Measurements from ENCODE around the gene MYBPC1.

MYBPC1 gene

DNA sequence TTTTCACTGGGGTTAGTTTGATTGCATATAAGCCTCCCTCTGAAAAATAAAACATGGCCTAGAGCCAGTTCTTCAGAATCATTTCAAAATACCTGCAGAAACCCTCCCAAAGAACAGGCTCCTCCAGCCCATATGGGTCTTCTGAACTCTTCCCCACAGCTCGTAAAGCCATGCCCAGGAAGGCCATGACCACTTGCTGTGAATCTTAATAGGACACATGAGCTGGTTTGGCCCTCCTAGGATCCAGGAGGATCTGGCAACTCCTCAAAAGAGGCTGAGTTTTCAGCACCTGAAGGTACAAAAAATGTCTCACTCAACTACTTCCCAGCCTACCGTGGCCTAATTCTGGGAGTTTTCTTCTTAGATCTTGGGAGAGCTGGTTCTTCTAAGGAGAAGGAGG lies 2.4 kb downstream of the MYBPC1 start:
- no peaks in the 10 kb centered on the region for H3K9me2 ChIP-seq (replicated peaks; ENCODE audit: insufficient read depth, low read length)
- H3K79me2 ChIP-seq (ENCODE audit: insufficient read depth, low read length), result no peaks in the 10 kb centered on the region
- no peaks in the 10 kb centered on the region for H3F3A ChIP-seq (ENCODE audit: insufficient read depth)
- TF ChIP-seq, protein P1, sequence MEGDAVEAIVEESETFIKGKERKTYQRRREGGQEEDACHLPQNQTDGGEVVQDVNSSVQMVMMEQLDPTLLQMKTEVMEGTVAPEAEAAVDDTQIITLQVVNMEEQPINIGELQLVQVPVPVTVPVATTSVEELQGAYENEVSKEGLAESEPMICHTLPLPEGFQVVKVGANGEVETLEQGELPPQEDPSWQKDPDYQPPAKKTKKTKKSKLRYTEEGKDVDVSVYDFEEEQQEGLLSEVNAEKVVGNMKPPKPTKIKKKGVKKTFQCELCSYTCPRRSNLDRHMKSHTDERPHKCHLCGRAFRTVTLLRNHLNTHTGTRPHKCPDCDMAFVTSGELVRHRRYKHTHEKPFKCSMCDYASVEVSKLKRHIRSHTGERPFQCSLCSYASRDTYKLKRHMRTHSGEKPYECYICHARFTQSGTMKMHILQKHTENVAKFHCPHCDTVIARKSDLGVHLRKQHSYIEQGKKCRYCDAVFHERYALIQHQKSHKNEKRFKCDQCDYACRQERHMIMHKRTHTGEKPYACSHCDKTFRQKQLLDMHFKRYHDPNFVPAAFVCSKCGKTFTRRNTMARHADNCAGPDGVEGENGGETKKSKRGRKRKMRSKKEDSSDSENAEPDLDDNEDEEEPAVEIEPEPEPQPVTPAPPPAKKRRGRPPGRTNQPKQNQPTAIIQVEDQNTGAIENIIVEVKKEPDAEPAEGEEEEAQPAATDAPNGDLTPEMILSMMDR (IDR thresholded peaks at IDR 0.05; ENCODE audit: insufficient read depth, low read length, poor library complexity, severe bottlenecking), result no peak
- TF ChIP-seq EZH2phosphoT487 (conservative IDR thresholded peaks at IDR 0.05; ENCODE audit: low read length), result no peak
- H3K9me3 ChIP-seq (ENCODE audit: insufficient read depth, low read length), result no peaks in the 10 kb centered on the region
- no peaks in the 10 kb centered on the region for H4K20me1 ChIP-seq (ENCODE audit: low read depth, low read length)
- H3K9ac ChIP-seq (ENCODE audit: low read length), result no peak overlapping the region
- H2AFZ ChIP-seq (ENCODE audit: low read depth, low read length, severe bottlenecking), result no peak overlapping the region
- no peaks in the 10 kb centered on the region for H3K36me3 ChIP-seq (ENCODE audit: low read length)
- no peak overlapping the region for H3K4me3 ChIP-seq (ENCODE audit: insufficient read depth, low read length, poor library complexity, severe bottlenecking)
- no peak overlapping the region for H3K4me2 ChIP-seq (ENCODE audit: low read depth, low read length, poor library complexity, severe bottlenecking)
- no peak overlapping the region for H3K27ac ChIP-seq (ENCODE audit: low read depth, low read length)
- H3K27me3 ChIP-seq (ENCODE audit: low read length), result no peaks in the 10 kb centered on the region

- no peaks in the 10 kb centered on the region for H3K27me3 ChIP-seq (ENCODE audit: low read length)
- no peaks in the 10 kb centered on the region for H3K9me2 ChIP-seq (replicated peaks; ENCODE audit: insufficient read depth, low read length)
- no peaks in the 10 kb centered on the region for H3K36me3 ChIP-seq (ENCODE audit: low read length)
- H3F3A ChIP-seq (ENCODE audit: insufficient read depth), result no peaks in the 10 kb centered on the region
- no peaks in the 10 kb centered on the region for H4K20me1 ChIP-seq (ENCODE audit: low read depth, low read length)
- no peak overlapping the region for H2AFZ ChIP-seq (ENCODE audit: low read depth, low read length, severe bottlenecking)
- no peak overlapping the region for H3K9ac ChIP-seq (ENCODE audit: low read length)
- TF ChIP-seq, protein P1 (IDR thresholded peaks at IDR 0.05; ENCODE audit: insufficient read depth, low read length, poor library complexity, severe bottlenecking), result no peak
- TF ChIP-seq EZH2phosphoT487 (conservative IDR thresholded peaks at IDR 0.05; ENCODE audit: low read length), result no peak
- no peaks in the 10 kb centered on the region for H3K9me3 ChIP-seq (ENCODE audit: insufficient read depth, low read length)
- H3K79me2 ChIP-seq (ENCODE audit: insufficient read depth, low read length), result no peaks in the 10 kb centered on the region
- no peak overlapping the region for H3K4me2 ChIP-seq (ENCODE audit: low read depth, low read length, poor library complexity, severe bottlenecking)
- H3K27ac ChIP-seq (ENCODE audit: low read depth, low read length), result no peak overlapping the region
- no peak overlapping the region for H3K4me3 ChIP-seq (ENCODE audit: insufficient read depth, low read length, poor library complexity, severe bottlenecking)
Observed at GRCh38 chr12:101598483-101598882, 3.7 kb downstream of the MYBPC1 start.

DNA sequence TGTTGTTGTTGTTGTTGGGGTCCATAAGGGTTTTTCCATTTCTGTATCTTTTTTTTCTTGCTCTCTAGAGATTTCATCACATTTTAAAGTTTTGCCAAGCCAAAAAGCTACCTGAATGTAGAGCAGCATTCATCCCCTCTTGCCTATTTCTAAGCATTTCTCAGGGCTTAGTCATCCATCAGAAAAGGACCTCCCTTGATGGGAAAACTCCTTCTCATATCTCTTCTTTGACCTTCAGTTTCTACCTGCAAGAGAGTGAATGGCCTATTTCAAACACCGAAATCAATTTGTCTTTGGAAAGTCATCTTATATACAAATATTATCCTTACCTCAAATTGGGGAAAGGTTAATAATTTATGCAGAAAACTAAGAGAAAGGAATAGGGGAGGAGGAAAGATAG lies 4.5 kb downstream of the MYBPC1 start:
- Histone ChIP-seq H3K4me3 (ENCODE audit: insufficient read depth, low read length, poor library complexity, severe bottlenecking) (no peak overlapping the region), H2AFZ (ENCODE audit: low read depth, low read length, severe bottlenecking) (no peak overlapping the region), H3K79me2 (ENCODE audit: insufficient read depth, low read length) (no peaks in the 10 kb centered on the region), H3K9ac (ENCODE audit: low read length) (no peak overlapping the region), H3F3A (ENCODE audit: insufficient read depth) (no peaks in the 10 kb centered on the region), H3K9me3 (ENCODE audit: insufficient read depth, low read length) (no peaks in the 10 kb centered on the region), H3K4me2 (ENCODE audit: low read depth, low read length, poor library complexity, severe bottlenecking) (no peak overlapping the region), H3K27ac (ENCODE audit: low read depth, low read length) (no peak overlapping the region), H3K27me3 (ENCODE audit: low read length) (no peaks in the 10 kb centered on the region), H3K36me3 (ENCODE audit: low read length) (no peaks in the 10 kb centered on the region), H3K9me2 (replicated peaks; ENCODE audit: insufficient read depth, low read length) (no peaks in the 10 kb centered on the region), H4K20me1 (ENCODE audit: low read depth, low read length) (no peaks in the 10 kb centered on the region)
- TF ChIP-seq EZH2phosphoT487 (conservative IDR thresholded peaks at IDR 0.05; ENCODE audit: low read length), result no peak

- H3K9me2 ChIP-seq (replicated peaks; ENCODE audit: insufficient read depth, low read length), result no peaks in the 10 kb centered on the region
- H4K20me1 ChIP-seq (ENCODE audit: low read depth, low read length), result no peaks in the 10 kb centered on the region
- no peak overlapping the region for H3K9ac ChIP-seq (ENCODE audit: low read length)
- H3K9me3 ChIP-seq (ENCODE audit: insufficient read depth, low read length), result no peaks in the 10 kb centered on the region
- no peaks in the 10 kb centered on the region for H3K27me3 ChIP-seq (ENCODE audit: low read length)
- H3K27ac ChIP-seq (ENCODE audit: low read depth, low read length), result no peak overlapping the region
- H2AFZ ChIP-seq (ENCODE audit: low read depth, low read length, severe bottlenecking), result no peak overlapping the region
- TF ChIP-seq, protein P1 (IDR thresholded peaks at IDR 0.05; ENCODE audit: insufficient read depth, low read length, poor library complexity, severe bottlenecking), result no peak
- TF ChIP-seq EZH2phosphoT487 (conservative IDR thresholded peaks at IDR 0.05; ENCODE audit: low read length), result no peak
- H3K36me3 ChIP-seq (ENCODE audit: low read length), result no peaks in the 10 kb centered on the region
- H3K4me3 ChIP-seq (ENCODE audit: insufficient read depth, low read length, poor library complexity, severe bottlenecking), result no peak overlapping the region
- H3K79me2 ChIP-seq (ENCODE audit: insufficient read depth, low read length), result no peaks in the 10 kb centered on the region
- no peak overlapping the region for H3K4me2 ChIP-seq (ENCODE audit: low read depth, low read length, poor library complexity, severe bottlenecking)
- H3F3A ChIP-seq (ENCODE audit: insufficient read depth), result no peaks in the 10 kb centered on the region
Observed at GRCh38 chr12:101599771-101600484, 5.2 kb downstream of the MYBPC1 start.

Measured in SU-DHL-6 (cell line).